ENCODE data around the gene RPP25L. TPM values are rescaled to one million over a fixed set of nuclear protein-coding genes. Genes with fewer than 3 reads are reported as not detected.

Gene RPP25L
- total and polyA plus RNA-seq, 2 experiments from 2014 or later: 16.4 to 25.1 TPM

- no peak for TF ChIP-seq EZH2phosphoT487 (IDR thresholded peaks at IDR 0.05; ENCODE audit: unreplicated experiment)
- no peak for TF ChIP-seq CTCF (conservative IDR thresholded peaks at IDR 0.05; ENCODE audit: low read depth in 2 of 2)
- TF ChIP-seq STAT1 (IDR thresholded peaks at IDR 0.05; ENCODE audit: unreplicated experiment): no peak
These were observed 26.9 kb downstream of the RPP25L start (continued) for GRCh38 chr9:34584970-34585369.

GRCh38 chr9:34582787-34583186 is 29.1 kb downstream of the RPP25L start:
- TF ChIP-seq NANOG (IDR thresholded peaks at IDR 0.05; ENCODE audit: borderline replicate concordance) (no peak), ZNF462 (CRISPR knock-in tag; IDR thresholded peaks at IDR 0.05) (no peak), EZH2 (IDR thresholded peaks at IDR 0.05; ENCODE audit: low read depth, unreplicated experiment) (no peak)
- Histone ChIP-seq H3K4me2 (no peak overlapping the region), H3K27me3 (ENCODE audit: insufficient read depth) (peaks cover 100% of the 10 kb centered on the region), H3K36me3 (ENCODE audit: insufficient read depth) (no peaks in the 10 kb centered on the region), H3K9me2 (ENCODE audit: insufficient read depth) (no peaks in the 10 kb centered on the region), H3K4me1 (ENCODE audit: insufficient read depth) (peaks cover 37% of the 10 kb centered on the region), H3K27ac (ENCODE audit: low read depth) (no peak overlapping the region), H3K79me2 (replicated peaks; ENCODE audit: insufficient read depth) (no peaks in the 10 kb centered on the region), H4K20me1 (replicated peaks; ENCODE audit: insufficient read depth) (no peaks in the 10 kb centered on the region; the same call in 1 of the 2 replicates), H3F3A (replicated peaks; ENCODE audit: low read depth) (no peaks in the 10 kb centered on the region; the same call in 1 of the 2 replicates), H3K4me3 (no peak overlapping the region), H2AFZ (no peak overlapping the region)
- Mint-ChIP-seq H3K27me3 (ENCODE audit: insufficient read depth, low read depth, poor library complexity) (peaks cover 75% of the 10 kb centered on the region), H3K27ac (no peak overlapping the region), H3K36me3 (ENCODE audit: low read depth) (no peaks in the 10 kb centered on the region), H3K4me1 (peaks cover 39% of the 10 kb centered on the region), H3K4me3 (no peak overlapping the region), H3K9me3 (no peaks in the 10 kb centered on the region)
- DNase-seq (ENCODE audit: low spot score) (no peak), ATAC-seq (no peak)
